Gastrocnemius medialis (tissue), 4 donors: Measurements from ENCODE around the gene RRBP1.

Experiments used
- POLR2A ChIP-seq, 2 donors: fragments of 450-650 bp; IDR thresholded peaks; one replicate each; pipeline ENCODE4 v1.6.1; 2017; ENCODE audit warnings: antibody characterized with exemption in 2 of 2, mild to moderate bottlenecking in 2 of 2, moderate library complexity in 2 of 2
- TF ChIP-seq, protein P1 (sequence below), 5 experiments: fragments of 450-650 bp in 3 of 5; fragments of 200-600 bp in 2 of 5; sonication (generic) in 2 of 5; IDR thresholded peaks in 4 of 5; conservative IDR thresholded peaks in 1 of 5; 1 replicate in 4 of 5; 2 replicates in 1 of 5; pipeline ENCODE4 v1.5.1; 2016 to 2019; ENCODE audit warnings: antibody characterized with exemption in 5 of 5, mild to moderate bottlenecking in 3 of 5, moderate library complexity in 3 of 5

DNA sequence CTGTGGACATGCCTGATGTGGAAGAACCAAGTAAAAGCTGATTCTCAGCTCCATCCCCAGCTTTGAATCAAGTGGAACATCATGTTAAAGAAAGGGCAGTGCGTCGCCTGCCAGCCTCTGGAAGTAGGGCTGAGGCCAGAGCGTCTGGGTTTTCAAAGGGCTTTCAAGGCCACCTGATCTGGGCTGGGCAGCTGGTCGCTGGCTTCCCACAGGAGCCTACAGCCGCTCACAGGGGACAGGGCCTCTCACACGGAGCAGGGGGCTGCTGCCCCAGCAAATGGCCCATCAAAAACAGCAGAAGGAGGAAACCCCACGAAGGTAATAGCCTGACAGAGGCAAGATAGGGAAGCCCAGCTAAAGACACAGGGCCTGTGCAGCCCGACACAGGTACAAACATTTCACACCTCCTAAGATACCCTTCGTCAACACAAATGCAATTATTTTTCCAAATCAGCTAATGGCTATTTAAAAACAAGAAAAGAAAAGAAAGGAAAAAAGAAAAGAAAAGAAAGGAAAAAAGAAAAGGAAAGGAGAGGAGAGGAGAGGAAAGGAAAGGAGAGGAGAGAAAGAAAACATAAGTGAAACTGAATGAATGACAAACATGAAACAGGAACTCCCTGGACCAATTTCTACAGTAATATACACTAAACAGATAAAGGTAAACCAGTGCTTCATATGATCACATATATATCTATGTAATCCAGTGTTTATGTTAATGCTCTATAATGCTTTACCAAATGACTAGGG, 24.8 kb downstream of the RRBP1 start:
- TF ChIP-seq, protein P1, sequence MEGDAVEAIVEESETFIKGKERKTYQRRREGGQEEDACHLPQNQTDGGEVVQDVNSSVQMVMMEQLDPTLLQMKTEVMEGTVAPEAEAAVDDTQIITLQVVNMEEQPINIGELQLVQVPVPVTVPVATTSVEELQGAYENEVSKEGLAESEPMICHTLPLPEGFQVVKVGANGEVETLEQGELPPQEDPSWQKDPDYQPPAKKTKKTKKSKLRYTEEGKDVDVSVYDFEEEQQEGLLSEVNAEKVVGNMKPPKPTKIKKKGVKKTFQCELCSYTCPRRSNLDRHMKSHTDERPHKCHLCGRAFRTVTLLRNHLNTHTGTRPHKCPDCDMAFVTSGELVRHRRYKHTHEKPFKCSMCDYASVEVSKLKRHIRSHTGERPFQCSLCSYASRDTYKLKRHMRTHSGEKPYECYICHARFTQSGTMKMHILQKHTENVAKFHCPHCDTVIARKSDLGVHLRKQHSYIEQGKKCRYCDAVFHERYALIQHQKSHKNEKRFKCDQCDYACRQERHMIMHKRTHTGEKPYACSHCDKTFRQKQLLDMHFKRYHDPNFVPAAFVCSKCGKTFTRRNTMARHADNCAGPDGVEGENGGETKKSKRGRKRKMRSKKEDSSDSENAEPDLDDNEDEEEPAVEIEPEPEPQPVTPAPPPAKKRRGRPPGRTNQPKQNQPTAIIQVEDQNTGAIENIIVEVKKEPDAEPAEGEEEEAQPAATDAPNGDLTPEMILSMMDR (IDR thresholded peaks at IDR 0.05 in 4 of 5, conservative IDR thresholded peaks at IDR 0.05 in 1 of 5): no peak
- no peak for TF ChIP-seq POLR2A (IDR thresholded peaks at IDR 0.05)
